Adipocyte (in vitro differentiated cells): ENCODE results near the gene UBR1.

Experiments
- DNase-seq: peaks from one replicate; pipeline ENCODE4 v3.0.0-alpha.2; 2015; ENCODE audit warnings: low read depth
- H3K27me3 ChIP-seq: replicated peaks from 2 replicates; pipeline ENCODE4 v1.7.0; 2013; ENCODE audit warnings: mild to moderate bottlenecking, low read length, moderate library complexity; ENCODE audit not compliant: control insufficient read depth, insufficient read depth
- H3K36me3 ChIP-seq: 2 replicates; pipeline ENCODE4 v1.7.0; 2013; ENCODE audit warnings: low read length, mild to moderate bottlenecking, moderate library complexity; ENCODE audit not compliant: control insufficient read depth, insufficient read depth, severe bottlenecking
- H3K4me1 ChIP-seq: 2 replicates; pipeline ENCODE4 v1.7.0; 2013; ENCODE audit warnings: mild to moderate bottlenecking, low read length, moderate library complexity; ENCODE audit not compliant: control insufficient read depth, insufficient read depth
- H3K4me3 ChIP-seq: 2 replicates; pipeline ENCODE4 v1.7.0; 2013; ENCODE audit warnings: mild to moderate bottlenecking, low read length, moderate library complexity
- H3K9ac ChIP-seq: 2 replicates; pipeline ENCODE4 v1.7.0; 2013; ENCODE audit warnings: mild to moderate bottlenecking, low read length, moderate library complexity
- H3K9me3 ChIP-seq: 2 replicates; pipeline ENCODE4 v1.7.0; 2013; ENCODE audit warnings: mild to moderate bottlenecking, low read length, moderate library complexity; ENCODE audit not compliant: control insufficient read depth

The UBR1 gene

DNA sequence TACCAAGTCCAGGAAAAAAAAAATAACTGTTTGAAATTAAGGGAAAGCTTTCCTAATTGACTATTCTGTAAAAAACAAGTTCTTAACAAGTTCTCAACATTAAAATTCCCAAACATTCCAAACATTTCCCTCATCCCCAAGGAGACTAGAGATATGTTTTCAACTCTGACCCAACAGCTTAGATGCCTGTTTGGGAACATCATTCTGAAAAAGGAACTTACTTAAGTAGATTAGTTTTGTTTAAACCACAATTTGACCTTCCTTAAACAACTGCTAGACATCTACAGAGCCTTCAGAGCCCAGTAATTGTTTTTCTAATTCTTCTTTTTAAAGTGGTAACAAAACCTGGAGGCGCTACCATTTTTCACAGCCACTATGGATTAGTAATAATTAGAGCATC, 12.8 kb downstream of the UBR1 start:
- DNase-seq, result no peak
- Histone ChIP-seq H3K9ac (peak overlapping the region; percentile 56), H3K4me3 (peak overlapping the region; percentile 24), H3K36me3 (peaks cover 4% of the 10 kb centered on the region), H3K27me3 (no peaks in the 10 kb centered on the region), H3K4me1 (peaks cover 43% of the 10 kb centered on the region), H3K9me3 (no peaks in the 10 kb centered on the region)

DNA sequence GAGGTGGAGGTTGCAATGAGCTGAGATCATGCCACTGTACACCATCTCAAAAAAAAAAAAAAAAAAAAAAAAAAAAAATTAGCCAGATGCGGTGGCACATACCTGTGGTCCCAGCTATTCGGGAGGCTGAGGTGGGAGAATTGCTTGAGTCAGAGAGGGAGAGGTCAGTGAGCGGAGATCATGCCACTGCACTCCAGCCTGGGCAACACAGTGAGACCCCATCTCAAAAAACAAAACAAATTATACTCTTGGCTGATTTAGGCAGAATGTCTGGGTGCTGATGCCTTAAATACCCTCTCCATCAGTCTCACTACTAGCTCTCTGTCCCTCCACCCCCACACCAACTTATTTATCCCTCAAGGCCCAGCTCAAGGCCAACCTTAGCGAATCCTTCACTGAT, 14.0 kb downstream of the UBR1 start:
- Histone ChIP-seq H3K36me3 (peaks cover 4% of the 10 kb centered on the region), H3K4me1 (peaks cover 40% of the 10 kb centered on the region), H3K9ac (peak overlapping the region; percentile 30), H3K9me3 (no peaks in the 10 kb centered on the region), H3K4me3 (peak overlapping the region; percentile 8), H3K27me3 (no peaks in the 10 kb centered on the region)
- no peak for DNase-seq

DNA sequence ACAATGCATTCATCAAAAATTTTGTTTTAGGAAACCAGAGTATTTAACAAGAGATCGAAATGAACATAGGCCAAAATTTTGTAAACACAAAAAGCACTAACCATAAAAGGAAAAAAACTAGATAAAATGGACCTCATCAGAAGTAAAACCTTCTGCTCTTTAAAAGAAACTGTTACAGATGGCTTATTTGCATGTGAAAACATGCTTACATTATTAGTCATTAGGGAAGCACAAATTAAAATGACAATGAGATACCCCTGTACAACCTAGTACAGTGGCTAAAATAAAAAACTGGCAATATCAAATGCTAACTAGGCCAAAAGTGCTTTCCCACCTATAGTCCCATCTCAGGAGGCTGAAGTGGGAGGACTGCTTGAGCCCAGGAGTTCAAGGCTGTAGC, 19.3 kb downstream of the UBR1 start:
- peaks cover 21% of the 10 kb centered on the region for H3K4me1 ChIP-seq
- H3K9me3 ChIP-seq, result no peaks in the 10 kb centered on the region
- no peaks in the 10 kb centered on the region for H3K27me3 ChIP-seq
- H3K4me3 ChIP-seq, result no peak overlapping the region
- peak overlapping the region; percentile 17 for H3K9ac ChIP-seq
- DNase-seq, result no peak
- peaks cover 28% of the 10 kb centered on the region for H3K36me3 ChIP-seq

DNA sequence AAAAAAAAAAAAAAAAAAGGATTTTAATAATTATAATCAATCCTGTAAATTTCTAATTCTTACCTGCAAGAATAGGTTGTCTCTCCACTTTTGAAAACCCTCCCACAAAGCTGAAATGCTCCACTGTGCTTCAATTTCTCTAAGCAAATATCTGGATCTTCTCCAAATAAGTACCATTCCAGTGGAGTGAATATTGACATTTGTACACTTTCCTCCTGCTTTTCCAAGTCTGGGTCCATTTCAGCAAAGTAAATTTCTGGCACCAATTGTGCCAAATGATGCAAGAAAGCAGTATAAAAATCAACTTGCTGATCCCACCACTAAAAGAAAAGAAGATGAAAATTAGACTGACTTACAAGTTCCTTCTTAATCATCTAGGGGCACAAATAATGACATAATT, 19.9 kb downstream of the UBR1 start:
- no peak overlapping the region for H3K4me3 ChIP-seq
- peaks cover 30% of the 10 kb centered on the region for H3K36me3 ChIP-seq
- H3K9ac ChIP-seq, result peak overlapping the region; percentile 17
- H3K27me3 ChIP-seq, result no peaks in the 10 kb centered on the region
- DNase-seq, result peak; percentile 24
- no peaks in the 10 kb centered on the region for H3K9me3 ChIP-seq
- peaks cover 21% of the 10 kb centered on the region for H3K4me1 ChIP-seq

DNA sequence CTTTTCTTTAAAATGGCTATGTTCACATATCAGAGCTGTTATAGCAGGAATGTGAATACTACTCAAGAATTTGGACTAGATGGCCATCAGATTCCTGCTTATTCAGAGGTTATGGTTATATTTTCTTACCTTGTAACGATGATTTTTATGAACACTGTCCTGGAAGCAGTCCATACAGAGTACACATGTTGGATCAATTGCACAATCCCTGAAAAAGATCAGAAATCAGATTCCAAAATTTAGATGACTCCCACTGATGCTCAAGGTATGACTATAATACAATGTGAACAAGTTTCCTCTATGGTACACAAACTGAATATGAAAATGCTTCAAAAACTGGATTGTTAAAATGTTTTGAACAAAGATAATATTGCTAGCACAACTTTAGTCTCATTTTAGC, 23.3 kb downstream of the UBR1 start:
- Histone ChIP-seq H3K4me1 (peaks cover 21% of the 10 kb centered on the region), H3K9me3 (no peaks in the 10 kb centered on the region), H3K9ac (no peak overlapping the region), H3K27me3 (no peaks in the 10 kb centered on the region), H3K4me3 (no peak overlapping the region), H3K36me3 (peaks cover 36% of the 10 kb centered on the region)
- DNase-seq, result peak; percentile 28

DNA sequence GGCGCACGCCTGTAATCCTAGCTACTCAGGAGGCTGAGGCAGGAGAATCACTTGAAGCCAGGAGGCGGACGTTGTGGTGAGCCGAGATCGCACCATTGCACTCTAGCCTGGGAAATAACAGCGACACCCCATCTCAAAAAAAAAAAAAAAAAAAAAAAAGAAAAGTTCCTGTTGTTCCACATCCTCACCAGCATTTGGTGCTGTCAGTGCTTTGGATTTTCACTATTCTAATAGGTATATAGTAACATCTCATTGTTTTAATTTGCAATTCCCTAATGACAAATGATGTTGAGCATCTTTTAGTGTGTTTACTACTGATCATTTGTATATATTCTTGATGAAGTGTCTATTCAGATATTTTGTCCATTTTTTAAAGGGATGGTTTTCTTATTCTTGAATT, 24.6 kb downstream of the UBR1 start:
- peaks cover 16% of the 10 kb centered on the region for H3K4me1 ChIP-seq
- H3K36me3 ChIP-seq, result peaks cover 36% of the 10 kb centered on the region
- no peaks in the 10 kb centered on the region for H3K9me3 ChIP-seq
- no peak for DNase-seq
- no peak overlapping the region for H3K9ac ChIP-seq
- H3K4me3 ChIP-seq, result no peak overlapping the region
- no peaks in the 10 kb centered on the region for H3K27me3 ChIP-seq

DNA sequence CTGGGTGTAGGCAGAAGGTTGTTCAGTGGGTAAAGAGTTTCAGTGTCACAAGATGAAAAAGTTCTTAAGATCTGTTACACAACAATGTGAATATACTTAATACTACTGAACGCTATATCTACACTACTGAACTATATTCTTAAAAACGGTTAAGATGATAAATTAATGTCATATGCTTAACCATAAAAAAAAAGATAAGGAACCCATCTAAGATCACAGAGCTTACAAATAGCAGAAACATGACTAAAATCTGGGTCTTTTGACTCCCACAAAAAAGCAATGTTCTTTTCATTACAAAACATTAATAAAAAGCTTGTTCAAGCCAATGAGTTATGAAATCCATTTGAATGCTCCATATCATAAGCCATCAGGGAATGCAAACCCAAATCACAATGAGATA, 34.4 kb downstream of the UBR1 start:
- no peak for DNase-seq
- H3K9me3 ChIP-seq, result no peaks in the 10 kb centered on the region

DNA sequence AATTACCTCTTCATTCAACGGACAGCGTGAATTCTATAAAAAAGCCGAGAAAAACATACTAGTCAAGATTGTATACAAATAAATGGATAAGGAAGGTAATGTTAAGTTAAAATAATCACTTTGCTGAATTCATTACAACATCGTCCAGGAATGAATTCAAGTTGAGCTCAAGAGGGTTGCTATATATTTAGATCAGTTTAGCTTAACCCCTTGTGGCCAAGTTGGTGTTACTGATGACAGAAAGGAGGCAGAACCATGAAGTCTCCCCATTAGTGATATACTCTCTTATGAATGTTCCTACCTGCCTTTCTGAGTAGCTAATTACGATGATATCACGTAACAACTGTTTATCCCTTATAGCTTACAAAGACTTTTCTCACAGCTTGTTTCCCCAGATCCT, 34.9 kb downstream of the UBR1 start:
- no peak overlapping the region for H3K4me3 ChIP-seq
- peaks cover 74% of the 10 kb centered on the region for H3K36me3 ChIP-seq
- no peaks in the 10 kb centered on the region for H3K27me3 ChIP-seq
- no peak overlapping the region for H3K9ac ChIP-seq
- no peaks in the 10 kb centered on the region for H3K9me3 ChIP-seq
- no peak for DNase-seq
- peaks cover 8% of the 10 kb centered on the region for H3K4me1 ChIP-seq

More for the DNA sequence above, 34.4 kb downstream of the UBR1 start:
- Histone ChIP-seq H3K27me3 (no peaks in the 10 kb centered on the region), H3K4me3 (no peak overlapping the region), H3K9ac (no peak overlapping the region), H3K36me3 (peaks cover 71% of the 10 kb centered on the region), H3K4me1 (peaks cover 8% of the 10 kb centered on the region)

DNA sequence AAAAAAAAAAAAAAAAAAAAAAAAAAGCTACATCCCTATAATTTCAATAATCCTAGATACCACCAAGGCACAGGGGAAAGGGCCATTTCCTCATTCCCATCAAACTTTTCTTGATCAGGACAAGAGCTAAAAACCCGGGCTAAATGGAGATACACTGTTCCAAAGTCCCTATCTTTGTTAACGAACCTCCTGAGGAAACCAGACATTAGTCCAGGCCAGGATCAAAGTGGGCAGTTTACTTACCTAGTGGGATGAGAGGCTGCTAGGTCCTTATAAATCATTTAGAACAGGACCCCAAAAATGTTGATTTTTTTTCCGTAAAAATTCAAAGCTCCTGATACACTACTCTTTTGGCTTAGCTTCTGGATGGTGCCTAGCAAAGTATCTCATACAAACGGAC, 35.6 kb downstream of the UBR1 start:
- Histone ChIP-seq H3K4me3 (no peak overlapping the region), H3K9me3 (no peaks in the 10 kb centered on the region), H3K9ac (no peak overlapping the region), H3K4me1 (peaks cover 8% of the 10 kb centered on the region), H3K36me3 (peaks cover 81% of the 10 kb centered on the region), H3K27me3 (no peaks in the 10 kb centered on the region)
- no peak for DNase-seq

DNA sequence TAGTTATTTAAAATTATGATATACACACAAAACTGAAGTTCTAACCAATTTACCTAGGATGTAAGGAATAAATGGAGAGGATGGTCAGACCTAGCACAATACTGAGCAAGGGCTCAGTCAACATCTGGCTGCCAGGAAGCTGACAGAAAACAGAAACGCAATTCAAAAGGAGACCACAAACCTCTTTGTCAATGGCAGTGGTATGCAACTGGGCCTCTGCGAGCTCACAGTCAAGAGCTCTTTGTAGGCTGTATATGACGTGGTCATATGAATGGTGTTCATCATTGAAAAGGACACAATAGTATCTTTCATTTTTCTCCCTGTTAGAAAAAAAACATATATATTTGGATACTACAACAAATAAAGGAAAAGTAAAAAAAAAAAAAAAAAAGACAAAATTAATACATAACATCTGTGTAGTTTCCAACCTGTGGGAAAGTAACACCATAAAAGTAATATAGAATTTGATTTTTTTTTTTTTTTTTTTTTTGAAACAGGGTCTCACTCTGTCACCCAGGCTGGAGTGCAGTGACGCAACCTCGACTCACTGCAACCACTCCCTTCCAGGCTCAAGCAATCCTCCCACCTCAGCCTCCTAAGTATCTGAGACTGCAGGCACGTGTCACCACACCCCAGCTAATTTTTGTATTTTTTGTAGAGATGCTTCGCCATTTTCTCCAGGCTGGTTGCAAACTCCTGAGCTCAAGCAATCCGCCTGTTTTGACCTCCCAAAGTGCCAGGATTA, 37.9 kb downstream of the UBR1 start:
- Histone ChIP-seq H3K27me3 (no peaks in the 10 kb centered on the region), H3K9ac (no peak overlapping the region), H3K9me3 (no peaks in the 10 kb centered on the region), H3K4me1 (peaks cover 8% of the 10 kb centered on the region), H3K4me3 (no peak overlapping the region), H3K36me3 (peaks cover 69% of the 10 kb centered on the region)
- DNase-seq, result peak; percentile 15

DNA sequence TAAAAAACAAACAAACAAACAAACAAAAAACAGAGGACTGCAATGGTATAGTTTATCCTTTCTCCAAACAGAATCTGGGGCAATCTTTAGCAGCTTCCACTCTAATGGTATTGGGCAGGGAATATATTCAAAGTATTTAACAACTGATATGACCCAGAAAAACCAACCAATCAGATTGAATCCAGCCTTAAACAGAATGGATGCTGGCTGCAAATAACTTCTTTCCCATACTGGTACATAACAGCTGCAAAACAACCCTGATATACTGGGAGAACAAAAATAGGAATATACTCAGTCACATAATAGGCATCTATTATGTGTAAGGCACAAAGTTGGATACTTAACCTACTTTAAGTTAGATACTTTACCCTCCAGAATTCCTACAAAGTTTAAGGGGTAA, 49.1 kb downstream of the UBR1 start:
- no peak for DNase-seq
- peaks cover 96% of the 10 kb centered on the region for H3K36me3 ChIP-seq
- no peaks in the 10 kb centered on the region for H3K9me3 ChIP-seq
- H3K9ac ChIP-seq, result no peak overlapping the region
- H3K4me1 ChIP-seq, result no peaks in the 10 kb centered on the region
- H3K27me3 ChIP-seq, result no peaks in the 10 kb centered on the region
- no peak overlapping the region for H3K4me3 ChIP-seq

DNA sequence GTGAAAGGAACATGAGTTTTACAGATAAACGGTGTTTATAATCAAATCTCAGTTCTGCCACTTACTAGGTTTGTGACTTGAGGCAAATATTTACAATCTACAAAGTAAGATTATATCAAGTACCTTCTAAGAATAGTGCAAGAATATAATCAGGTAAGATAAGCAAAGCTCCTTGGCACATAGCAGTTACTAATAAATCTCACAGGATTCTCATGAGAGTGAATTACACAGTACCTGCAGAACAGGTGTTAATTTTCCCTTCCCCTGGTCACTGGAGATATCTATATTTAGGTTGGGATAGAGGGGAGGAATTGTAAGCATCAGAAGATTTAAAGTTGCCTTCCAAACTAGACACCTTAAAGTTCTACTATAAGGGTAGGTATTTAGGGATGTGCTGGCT, 53.0 kb downstream of the UBR1 start:
- Histone ChIP-seq H3K36me3 (peaks cover 78% of the 10 kb centered on the region), H3K9ac (no peak overlapping the region), H3K27me3 (no peaks in the 10 kb centered on the region), H3K9me3 (no peaks in the 10 kb centered on the region), H3K4me3 (no peak overlapping the region), H3K4me1 (no peaks in the 10 kb centered on the region)
- no peak for DNase-seq
